BE2C (cell line): ENCODE measurements around the gene E2F1. TPM values are rescaled to one million over a fixed set of nuclear protein-coding genes. Genes with fewer than 3 reads are reported as not detected.
A peak's percentile ranks its signal among the peaks of the same experiment; 100 is the strongest.

Source experiments
- DNase-seq: peaks from one replicate; pipeline ENCODE4 v3.0.0-alpha.2; 2020
- H3K27me3 ChIP-seq: fragments of 250-450 bp; sonication (Bioruptor Pico); 2 replicates; pipeline ENCODE4 v1.5.1; 2020; ENCODE audit warnings: mild to moderate bottlenecking
- H3K36me3 ChIP-seq: fragments of 250-450 bp; sonication (Bioruptor Pico); 2 replicates; pipeline ENCODE4 v1.5.1; 2020; ENCODE audit warnings: mild to moderate bottlenecking
- H3K4me1 ChIP-seq: fragments of 250-450 bp; sonication (Bioruptor Pico); 2 replicates; pipeline ENCODE4 v1.5.1; 2020
- H3K4me3 ChIP-seq: 2 replicates; pipeline ENCODE4 v1.5.1; 2011; ENCODE audit warnings: low read depth, low read length
- H3K9me3 ChIP-seq: fragments of 250-450 bp; sonication (Bioruptor Pico); 2 replicates; pipeline ENCODE4 v1.5.1; 2020
- CTCF ChIP-seq: IDR thresholded peaks from 2 replicates; pipeline ENCODE4 v1.5.1; 2012; ENCODE audit warnings: mild to moderate bottlenecking, low read depth, low read length
- polyA plus RNA-seq: library from polyadenylated mRNA; unstranded; fragments of >200 nt; gene quantifications from one replicate; pipeline ENCODE4 v1.2.1, GENCODE V29; 2012; ENCODE audit warnings: low read depth, missing spikeins; ENCODE audit not compliant: insufficient read length, insufficient read depth

E2F1 gene, protein sequence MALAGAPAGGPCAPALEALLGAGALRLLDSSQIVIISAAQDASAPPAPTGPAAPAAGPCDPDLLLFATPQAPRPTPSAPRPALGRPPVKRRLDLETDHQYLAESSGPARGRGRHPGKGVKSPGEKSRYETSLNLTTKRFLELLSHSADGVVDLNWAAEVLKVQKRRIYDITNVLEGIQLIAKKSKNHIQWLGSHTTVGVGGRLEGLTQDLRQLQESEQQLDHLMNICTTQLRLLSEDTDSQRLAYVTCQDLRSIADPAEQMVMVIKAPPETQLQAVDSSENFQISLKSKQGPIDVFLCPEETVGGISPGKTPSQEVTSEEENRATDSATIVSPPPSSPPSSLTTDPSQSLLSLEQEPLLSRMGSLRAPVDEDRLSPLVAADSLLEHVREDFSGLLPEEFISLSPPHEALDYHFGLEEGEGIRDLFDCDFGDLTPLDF
- polyA plus RNA-seq, result 18.2 TPM

- peak; percentile 12; the same call in 1 of the 2 replicates for TF ChIP-seq CTCF
- DNase-seq, result peak; percentile 99
- no peaks in the 10 kb centered on the region for H3K9me3 ChIP-seq
- peak within 1 kb of the TSS; percentile 85 for H3K4me3 ChIP-seq
- peaks cover 13% of the 10 kb centered on the region for H3K4me1 ChIP-seq
- peaks cover 19% of the 10 kb centered on the region for H3K36me3 ChIP-seq
- H3K27me3 ChIP-seq, result no peaks in the 10 kb centered on the region
These were observed at the start of gene E2F1 for GRCh38 chr20:33686100-33686983. Gene E2F1 (minus strand): TSS chr20:33686385. CDS start chr20:33686264, 121 bp downstream.

GRCh38 chr20:33733654-33734576 is 47.7 kb upstream of the E2F1 start:
- no peak for TF ChIP-seq CTCF
- H3K9me3 ChIP-seq, result peaks cover 6% of the 10 kb centered on the region
- no peaks in the 10 kb centered on the region; the same call in 1 of the 2 replicates for H3K36me3 ChIP-seq
- DNase-seq, result no peak
- H3K4me3 ChIP-seq, result no peak overlapping the region
- H3K4me1 ChIP-seq, result no peaks in the 10 kb centered on the region
- no peaks in the 10 kb centered on the region for H3K27me3 ChIP-seq

DNA sequence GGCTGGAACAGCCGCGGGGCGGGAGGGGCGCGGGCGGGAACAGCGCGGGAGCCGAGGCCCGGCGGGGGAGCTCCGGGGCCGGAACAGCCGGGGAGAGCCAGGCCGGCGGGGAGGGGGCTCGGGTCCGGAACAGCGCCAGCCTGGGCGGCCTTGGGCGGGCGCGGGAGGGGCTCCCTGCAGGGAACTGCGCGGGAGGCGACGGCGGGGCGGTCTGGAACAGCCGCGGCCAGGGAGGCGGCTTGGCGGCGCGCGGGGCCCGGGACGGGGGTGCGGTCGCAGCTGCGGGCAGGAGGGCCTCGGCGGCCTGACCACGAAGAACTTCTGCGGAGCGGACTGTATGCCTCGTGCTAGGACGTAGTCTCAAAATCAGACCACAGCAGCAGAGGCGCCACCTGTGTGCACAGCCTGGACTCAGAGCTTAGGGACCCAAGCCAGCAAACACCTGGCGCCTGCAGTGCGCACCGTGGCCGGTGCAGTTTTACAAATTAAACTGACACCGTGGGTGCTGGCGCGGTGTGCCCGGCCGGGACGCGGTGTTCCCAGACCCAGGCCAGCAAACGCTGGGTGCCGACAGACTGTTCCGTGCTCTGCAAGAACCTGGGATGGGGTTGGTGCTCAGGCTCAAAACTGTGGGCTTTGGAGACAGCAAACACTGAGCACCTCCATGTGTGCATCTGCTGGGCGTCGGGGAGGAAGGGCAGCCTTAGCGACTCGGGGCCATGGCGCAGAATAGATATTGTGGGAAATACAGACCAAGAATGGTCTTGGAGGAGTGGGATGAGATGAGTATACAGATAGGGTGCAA is 46.2 kb upstream of the E2F1 start:
- H3K9me3 ChIP-seq, result peaks cover 4% of the 10 kb centered on the region
- DNase-seq, result peak; percentile 93

DNA sequence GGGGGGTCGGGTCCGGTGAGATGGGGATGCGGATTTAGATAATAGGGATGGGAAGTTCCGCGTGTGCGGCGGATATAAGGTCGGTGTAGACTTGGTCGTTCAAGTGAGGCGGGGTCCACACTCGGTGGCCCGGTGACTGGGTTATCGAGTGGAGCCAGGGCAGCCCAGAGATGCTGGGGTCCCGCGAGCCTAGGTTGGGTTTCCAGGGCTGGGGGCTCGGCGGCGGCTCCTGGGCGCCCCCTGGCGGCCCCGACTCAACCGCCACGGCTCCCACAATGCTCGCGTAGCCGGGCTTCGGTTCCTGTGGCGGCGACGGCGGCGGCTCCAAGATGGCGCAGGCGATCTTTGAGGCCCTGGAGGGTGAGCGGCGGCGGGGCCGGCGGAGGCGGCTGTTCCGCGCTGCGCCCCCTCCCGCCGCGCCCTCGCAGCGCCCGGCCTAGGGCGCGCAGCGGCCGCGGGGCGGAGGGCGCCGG is 45.5 kb upstream of the E2F1 start, which contains the start of gene ZNF341:
Gene ZNF341, plus strand, starts transcription at position 304 of the 473 bp plus-strand sequence. Its CDS starts 26 bp downstream, at position 330.
- no peaks in the 10 kb centered on the region for H3K4me1 ChIP-seq
- H3K27me3 ChIP-seq, result no peaks in the 10 kb centered on the region
- no peaks in the 10 kb centered on the region for H3K36me3 ChIP-seq
- peak; percentile 95 for DNase-seq
- H3K9me3 ChIP-seq, result peaks cover 3% of the 10 kb centered on the region; the same call in 1 of the 2 replicates
- TF ChIP-seq CTCF, result peak; percentile 77
- H3K4me3 ChIP-seq, result peak within 1 kb of the TSS; percentile 75

More for the DNA sequence above, 46.2 kb upstream of the E2F1 start:
- Histone ChIP-seq H3K4me1 (no peaks in the 10 kb centered on the region), H3K4me3 (peak overlapping the region; percentile 75), H3K27me3 (no peaks in the 10 kb centered on the region), H3K36me3 (no peaks in the 10 kb centered on the region; the same call in 1 of the 2 replicates)
- no peak for TF ChIP-seq CTCF
